ENCODE results near the gene ZNF433. TPM values are rescaled to one million over a fixed set of nuclear protein-coding genes. Genes with fewer than 3 reads are reported as not detected.

The ZNF433 gene
- total RNA-seq, 1 donor from 2014 or later = 5.5 TPM

DNA sequence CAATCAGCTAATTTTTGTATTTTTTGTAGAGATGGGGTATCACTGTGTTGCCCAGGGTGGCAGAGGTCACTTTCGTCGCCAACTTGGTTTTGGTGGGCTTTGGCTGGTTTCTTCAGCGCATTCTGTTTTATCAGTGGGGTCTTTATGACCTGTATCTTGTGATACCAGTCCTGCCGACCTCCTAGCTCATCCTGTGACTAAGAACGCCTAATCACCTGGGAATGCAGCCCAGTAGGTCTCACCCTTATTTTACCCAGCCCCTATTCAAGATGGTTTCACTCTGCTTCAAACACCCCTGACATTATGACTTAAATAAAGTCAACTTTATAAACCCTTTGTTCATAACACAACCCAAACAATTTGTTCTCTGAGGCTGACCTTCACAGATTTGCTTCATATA lies 20.3 kb upstream of the ZNF433 start:
- FAIRE-seq (no peak), DNase-seq (ENCODE audit: low read depth) (peak; percentile 42)
- no peaks in the 10 kb centered on the region for H3K36me3 ChIP-seq (ENCODE audit: control insufficient read depth, insufficient read depth, low read length)
- no peaks in the 10 kb centered on the region for H3K27me3 ChIP-seq (ENCODE audit: control insufficient read depth, insufficient read depth, low read length)
- H3K4me3 ChIP-seq (ENCODE audit: low read depth, low read length) = no peak overlapping the region
- TF ChIP-seq, protein P1, sequence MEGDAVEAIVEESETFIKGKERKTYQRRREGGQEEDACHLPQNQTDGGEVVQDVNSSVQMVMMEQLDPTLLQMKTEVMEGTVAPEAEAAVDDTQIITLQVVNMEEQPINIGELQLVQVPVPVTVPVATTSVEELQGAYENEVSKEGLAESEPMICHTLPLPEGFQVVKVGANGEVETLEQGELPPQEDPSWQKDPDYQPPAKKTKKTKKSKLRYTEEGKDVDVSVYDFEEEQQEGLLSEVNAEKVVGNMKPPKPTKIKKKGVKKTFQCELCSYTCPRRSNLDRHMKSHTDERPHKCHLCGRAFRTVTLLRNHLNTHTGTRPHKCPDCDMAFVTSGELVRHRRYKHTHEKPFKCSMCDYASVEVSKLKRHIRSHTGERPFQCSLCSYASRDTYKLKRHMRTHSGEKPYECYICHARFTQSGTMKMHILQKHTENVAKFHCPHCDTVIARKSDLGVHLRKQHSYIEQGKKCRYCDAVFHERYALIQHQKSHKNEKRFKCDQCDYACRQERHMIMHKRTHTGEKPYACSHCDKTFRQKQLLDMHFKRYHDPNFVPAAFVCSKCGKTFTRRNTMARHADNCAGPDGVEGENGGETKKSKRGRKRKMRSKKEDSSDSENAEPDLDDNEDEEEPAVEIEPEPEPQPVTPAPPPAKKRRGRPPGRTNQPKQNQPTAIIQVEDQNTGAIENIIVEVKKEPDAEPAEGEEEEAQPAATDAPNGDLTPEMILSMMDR (IDR thresholded peaks at IDR 0.05; ENCODE audit: insufficient read depth, low read length, severe bottlenecking) = no peak

GRCh38 chr19:12052497-12053169 lies 17.2 kb upstream of the ZNF433 start, which contains the start of gene ZNF878:
ZNF878 (minus strand) TSS chr19:12052961; CDS start chr19:12052801, 160 bp downstream.
- Histone ChIP-seq H3K27me3 (ENCODE audit: control insufficient read depth, insufficient read depth, low read length) (no peaks in the 10 kb centered on the region), H3K36me3 (ENCODE audit: control insufficient read depth, insufficient read depth, low read length) (no peaks in the 10 kb centered on the region), H3K4me3 (ENCODE audit: low read depth, low read length) (peak within 1 kb of the TSS; percentile 53)
- no peak for FAIRE-seq
- peak; percentile 63 for DNase-seq (ENCODE audit: low read depth)
- TF ChIP-seq, protein P1 (IDR thresholded peaks at IDR 0.05; ENCODE audit: insufficient read depth, low read length, severe bottlenecking) = no peak

GRCh38 chr19:12052091-12052496 lies 16.6 kb upstream of the ZNF433 start:
- FAIRE-seq = no peak
- Histone ChIP-seq H3K27me3 (ENCODE audit: control insufficient read depth, insufficient read depth, low read length) (no peaks in the 10 kb centered on the region), H3K36me3 (ENCODE audit: control insufficient read depth, insufficient read depth, low read length) (no peaks in the 10 kb centered on the region), H3K4me3 (ENCODE audit: low read depth, low read length) (peak overlapping the region; percentile 53)
- TF ChIP-seq, protein P1 (IDR thresholded peaks at IDR 0.05; ENCODE audit: insufficient read depth, low read length, severe bottlenecking) = no peak
- peak; percentile 49 for DNase-seq (ENCODE audit: low read depth)

GRCh38 chr19:12047868-12048267 lies 12.4 kb upstream of the ZNF433 start:
- no peak for DNase-seq (ENCODE audit: low read depth)
- Histone ChIP-seq H3K36me3 (ENCODE audit: control insufficient read depth, insufficient read depth, low read length) (no peaks in the 10 kb centered on the region), H3K4me3 (ENCODE audit: low read depth, low read length) (no peak overlapping the region), H3K27me3 (ENCODE audit: control insufficient read depth, insufficient read depth, low read length) (no peaks in the 10 kb centered on the region)
- TF ChIP-seq, protein P1 (IDR thresholded peaks at IDR 0.05; ENCODE audit: insufficient read depth, low read length, severe bottlenecking) = no peak
- FAIRE-seq = no peak

GRCh38 chr19:12043752-12044422 lies 8.4 kb upstream of the ZNF433 start:
- DNase-seq (ENCODE audit: low read depth) = no peak
- FAIRE-seq = no peak
- no peaks in the 10 kb centered on the region for H3K36me3 ChIP-seq (ENCODE audit: control insufficient read depth, insufficient read depth, low read length)
- no peak overlapping the region for H3K4me3 ChIP-seq (ENCODE audit: low read depth, low read length)
- TF ChIP-seq, protein P1 (IDR thresholded peaks at IDR 0.05; ENCODE audit: insufficient read depth, low read length, severe bottlenecking) = no peak
- no peaks in the 10 kb centered on the region for H3K27me3 ChIP-seq (ENCODE audit: control insufficient read depth, insufficient read depth, low read length)

Measured in bronchial epithelial cell (primary cell).